CMK (cell line): ENCODE data around the gene HAPLN2.
"Not testable (repeated sequence)": the region's sequence is repeated elsewhere in the genome, so short reads cannot be mapped to it uniquely, and the experiment has no call there.

Source experiments
- DNase-seq: peaks from one replicate; pipeline ENCODE4 v3.0.0-alpha.2; 2010; ENCODE audit warnings: low read depth

The HAPLN2 gene

GRCh38 chr1:156592158-156592909, 26.9 kb upstream of the HAPLN2 start:
- no peak for DNase-seq

GRCh38 chr1:156592910-156593660, 26.1 kb upstream of the HAPLN2 start:
- no peak for DNase-seq

GRCh38 chr1:156593661-156593989, 25.6 kb upstream of the HAPLN2 start:
- no peak for DNase-seq

GRCh38 chr1:156594190-156594589, 25.0 kb upstream of the HAPLN2 start:
- no peak for DNase-seq

GRCh38 chr1:156595016-156595415, 24.2 kb upstream of the HAPLN2 start:
- DNase-seq, result no peak

GRCh38 chr1:156596426-156596825, 22.8 kb upstream of the HAPLN2 start:
- DNase-seq, result no peak

GRCh38 chr1:156598125-156598524, 21.1 kb upstream of the HAPLN2 start:
- no peak for DNase-seq

GRCh38 chr1:156598731-156599432, 20.3 kb upstream of the HAPLN2 start:
- DNase-seq, result no peak

GRCh38 chr1:156599811-156600210, 19.4 kb upstream of the HAPLN2 start:
- no peak for DNase-seq

GRCh38 chr1:156600733-156601121, 18.5 kb upstream of the HAPLN2 start:
- DNase-seq, result no peak

- peak; percentile 56 for DNase-seq
Observed at GRCh38 chr1:156601122-156601830, 17.9 kb upstream of the HAPLN2 start, which contains the start of gene GPATCH4. TSS of gene GPATCH4 (minus strand) at chr1:156601479.

GRCh38 chr1:156601892-156602291, 17.3 kb upstream of the HAPLN2 start:
- no peak for DNase-seq

GRCh38 chr1:156602557-156602993, 16.6 kb upstream of the HAPLN2 start:
- no peak for DNase-seq

GRCh38 chr1:156607344-156607743, 11.9 kb upstream of the HAPLN2 start:
- not testable (repeated sequence) for DNase-seq

- DNase-seq, result no peak
Observed at GRCh38 chr1:156608036-156608674, 11.1 kb upstream of the HAPLN2 start.

GRCh38 chr1:156608981-156609380, 10.2 kb upstream of the HAPLN2 start:
- no peak for DNase-seq

- DNase-seq, result not testable (repeated sequence)
Observed at GRCh38 chr1:156610072-156610471, 9.1 kb upstream of the HAPLN2 start.

- DNase-seq, result no peak
Observed at GRCh38 chr1:156612666-156613065, 6.5 kb upstream of the HAPLN2 start.

- DNase-seq, result no peak
Observed at GRCh38 chr1:156615946-156616345, 3.3 kb upstream of the HAPLN2 start.

- peak; percentile 78 for DNase-seq
Observed at GRCh38 chr1:156616463-156616862, 2.8 kb upstream of the HAPLN2 start.

GRCh38 chr1:156619582-156619955, 354 bp downstream of the HAPLN2 start:
- DNase-seq, result no peak
